ENCODE results near the gene FHL3.

Gene FHL3

GRCh38 chr1:38012363-38013226 is 7.3 kb upstream of the FHL3 start, which contains the start of gene UTP11:
Gene UTP11 (plus strand): TSS chr1:38012734. CDS start chr1:38012803, 69 bp downstream.
- DNase-seq (ENCODE audit: low spot score): peak; percentile 95

- DNase-seq (ENCODE audit: low spot score): no peak
These were observed 4.5 kb upstream of the FHL3 start for GRCh38 chr1:38009841-38010180.

- DNase-seq (ENCODE audit: low spot score): peak; percentile 66
These were observed 4.0 kb upstream of the FHL3 start for GRCh38 chr1:38009088-38009840.

- no peak for DNase-seq (ENCODE audit: low spot score)
These were observed 904 bp upstream of the FHL3 start for GRCh38 chr1:38006008-38006828.

GRCh38 chr1:38004284-38005108 is 818 bp downstream of the FHL3 start:
- no peak for DNase-seq (ENCODE audit: low spot score)

- DNase-seq (ENCODE audit: low spot score): no peak
These were observed 1.8 kb downstream of the FHL3 start for GRCh38 chr1:38003261-38004250.

- DNase-seq (ENCODE audit: low spot score): no peak
These were observed 4.5 kb downstream of the FHL3 start for GRCh38 chr1:38000529-38001455.

- DNase-seq (ENCODE audit: low spot score): no peak
These were observed 5.1 kb downstream of the FHL3 start for GRCh38 chr1:38000233-38000528.

- no peak for DNase-seq (ENCODE audit: low spot score)
These were observed 5.7 kb downstream of the FHL3 start for GRCh38 chr1:37999430-38000232.

- no peak for DNase-seq (ENCODE audit: low spot score)
These were observed 6.3 kb downstream of the FHL3 start for GRCh38 chr1:37998913-37999429.

GRCh38 chr1:37998089-37998808 is 7.1 kb downstream of the FHL3 start:
- DNase-seq (ENCODE audit: low spot score): no peak

- DNase-seq (ENCODE audit: low spot score): no peak
These were observed 7.8 kb downstream of the FHL3 start for GRCh38 chr1:37997256-37998088.

- no peak for DNase-seq (ENCODE audit: low spot score)
These were observed 9.5 kb downstream of the FHL3 start for GRCh38 chr1:37995751-37996345.

- DNase-seq (ENCODE audit: low spot score): no peak
These were observed 10.3 kb downstream of the FHL3 start for GRCh38 chr1:37994886-37995566.

GRCh38 chr1:37989361-37989930 is 15.9 kb downstream of the FHL3 start:
- DNase-seq (ENCODE audit: low spot score): peak; percentile 30

Measured in CD4-positive, alpha-beta T cell treated with Interleukin-15 for 4 hours (primary cell).